ENCODE measurements around the gene CAPS2.

DNA sequence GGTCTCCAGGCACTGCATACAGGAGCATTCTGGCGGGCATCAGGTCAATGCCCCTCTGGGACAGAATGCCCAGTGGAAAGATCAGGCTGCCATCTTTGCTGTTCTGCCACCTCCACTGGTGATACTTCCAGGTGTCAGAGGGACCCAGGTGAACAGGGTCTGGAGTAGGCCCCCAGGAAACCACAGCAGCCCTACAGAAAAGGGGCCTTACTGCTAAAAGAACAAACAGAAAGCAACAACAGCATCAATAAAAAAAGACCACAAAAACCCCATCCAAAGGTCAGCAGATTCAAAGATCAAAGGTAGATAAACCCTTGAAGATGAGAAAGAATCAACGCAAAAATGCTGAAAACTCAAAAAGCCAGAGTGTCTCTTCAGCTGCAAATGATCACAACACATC lies 20.3 kb upstream of the CAPS2 start:
- TF ChIP-seq TBL1XR1 (IDR thresholded peaks at IDR 0.05; ENCODE audit: low read length in 2 of 2) (no peak), FOXA3 (CRISPR knock-in tag; conservative IDR thresholded peaks at IDR 0.05 in 1 of 2, IDR thresholded peaks at IDR 0.05 in 1 of 2) (no peak), ZNF133 (CRISPR knock-in tag; IDR thresholded peaks at IDR 0.05) (no peak), SREBF1 (IDR thresholded peaks at IDR 0.05; ENCODE audit: borderline replicate concordance, low read depth, low read length) (no peak)
- TF ChIP-seq, protein P1, sequence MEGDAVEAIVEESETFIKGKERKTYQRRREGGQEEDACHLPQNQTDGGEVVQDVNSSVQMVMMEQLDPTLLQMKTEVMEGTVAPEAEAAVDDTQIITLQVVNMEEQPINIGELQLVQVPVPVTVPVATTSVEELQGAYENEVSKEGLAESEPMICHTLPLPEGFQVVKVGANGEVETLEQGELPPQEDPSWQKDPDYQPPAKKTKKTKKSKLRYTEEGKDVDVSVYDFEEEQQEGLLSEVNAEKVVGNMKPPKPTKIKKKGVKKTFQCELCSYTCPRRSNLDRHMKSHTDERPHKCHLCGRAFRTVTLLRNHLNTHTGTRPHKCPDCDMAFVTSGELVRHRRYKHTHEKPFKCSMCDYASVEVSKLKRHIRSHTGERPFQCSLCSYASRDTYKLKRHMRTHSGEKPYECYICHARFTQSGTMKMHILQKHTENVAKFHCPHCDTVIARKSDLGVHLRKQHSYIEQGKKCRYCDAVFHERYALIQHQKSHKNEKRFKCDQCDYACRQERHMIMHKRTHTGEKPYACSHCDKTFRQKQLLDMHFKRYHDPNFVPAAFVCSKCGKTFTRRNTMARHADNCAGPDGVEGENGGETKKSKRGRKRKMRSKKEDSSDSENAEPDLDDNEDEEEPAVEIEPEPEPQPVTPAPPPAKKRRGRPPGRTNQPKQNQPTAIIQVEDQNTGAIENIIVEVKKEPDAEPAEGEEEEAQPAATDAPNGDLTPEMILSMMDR (IDR thresholded peaks at IDR 0.05 in 2 of 3, conservative IDR thresholded peaks at IDR 0.05 in 1 of 3; ENCODE audit: insufficient read depth in 2 of 3, low read depth in 1 of 3, low read length in 3 of 3) = no peak
- TF ChIP-seq, protein P2, sequence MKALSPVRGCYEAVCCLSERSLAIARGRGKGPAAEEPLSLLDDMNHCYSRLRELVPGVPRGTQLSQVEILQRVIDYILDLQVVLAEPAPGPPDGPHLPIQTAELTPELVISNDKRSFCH (CRISPR knock-in tag; IDR thresholded peaks at IDR 0.05) = no peak
- TF ChIP-seq, protein P2 (tag; IDR thresholded peaks at IDR 0.05) = no peak
